NCI-H510A treated with DMSO at 0.1 percent for 48 hours (cell line): ENCODE measurements around the gene LAMTOR1.

Experiments
- DNase-seq: peaks from one replicate; lab custom pipeline; 2025; lab: John Stamatoyannopoulos, UW

The LAMTOR1 gene

GRCh38 chr11:72119198-72119597 is 16.1 kb upstream of the LAMTOR1 start:
- no peak for DNase-seq

GRCh38 chr11:72116019-72116755 is 13.1 kb upstream of the LAMTOR1 start:
- no peak for DNase-seq

- DNase-seq, result no peak
Measured at GRCh38 chr11:72114570-72114969, 11.5 kb upstream of the LAMTOR1 start.

GRCh38 chr11:72112978-72113808 is 10.1 kb upstream of the LAMTOR1 start:
- no peak for DNase-seq

- DNase-seq, result peak; percentile 98
Measured at GRCh38 chr11:72112143-72112977, 9.3 kb upstream of the LAMTOR1 start, which contains the start of gene ANAPC15. Gene ANAPC15, minus strand, starts transcription at chr11:72112695. Its CDS starts 1,419 bp downstream, at chr11:72111276.

- no peak for DNase-seq
Measured at GRCh38 chr11:72111300-72112142, 8.4 kb upstream of the LAMTOR1 start.

- DNase-seq, result no peak
Measured at GRCh38 chr11:72105888-72106287, 2.8 kb upstream of the LAMTOR1 start, which contains the start of gene TOMT. Gene TOMT, plus strand, starts transcription at chr11:72105924. Its CDS starts 28 bp downstream, at chr11:72105952.

GRCh38 chr11:72103754-72104167 is 664 bp upstream of the LAMTOR1 start:
- DNase-seq, result no peak

GRCh38 chr11:72102631-72102945 is 509 bp downstream of the LAMTOR1 start:
- no peak for DNase-seq

- no peak for DNase-seq
Measured at GRCh38 chr11:72102162-72102561, 935 bp downstream of the LAMTOR1 start.

GRCh38 chr11:72100462-72100861 is 2.6 kb downstream of the LAMTOR1 start:
- DNase-seq, result no peak

GRCh38 chr11:72100009-72100408 is 3.1 kb downstream of the LAMTOR1 start:
- no peak for DNase-seq

- no peak for DNase-seq
Measured at GRCh38 chr11:72098741-72099140, 4.4 kb downstream of the LAMTOR1 start.

- peak; percentile 39 for DNase-seq
Measured at GRCh38 chr11:72091292-72091691, 11.8 kb downstream of the LAMTOR1 start.

- no peak for DNase-seq
Measured at GRCh38 chr11:72088076-72088808, 14.9 kb downstream of the LAMTOR1 start.

- no peak for DNase-seq
Measured at GRCh38 chr11:72085621-72086351, 17.3 kb downstream of the LAMTOR1 start.

- DNase-seq, result no peak
Measured at GRCh38 chr11:72084965-72085364, 18.1 kb downstream of the LAMTOR1 start.

- no peak for DNase-seq
Measured at GRCh38 chr11:72084076-72084475, 19.0 kb downstream of the LAMTOR1 start.

- DNase-seq, result no peak
Measured at GRCh38 chr11:72083414-72083813, 19.7 kb downstream of the LAMTOR1 start.
